Endodermal cell (in vitro differentiated cells): ENCODE measurements around the gene BUD31. TPM values are rescaled to one million over a fixed set of nuclear protein-coding genes. Genes with fewer than 3 reads are reported as not detected.

ENCODE experiments used
- DNase-seq: peaks from one replicate; pipeline ENCODE4 v3.0.0-alpha.2; 2017
- H3K27ac ChIP-seq: 2 replicates; pipeline ENCODE4 v1.5.1; 2013; ENCODE audit warnings: mild to moderate bottlenecking, low read depth, low read length, moderate library complexity
- H3K27me3 ChIP-seq: 2 replicates; pipeline ENCODE4 v1.6.1; 2013; ENCODE audit warnings: mild to moderate bottlenecking, low read length, moderate library complexity; ENCODE audit not compliant: insufficient read depth, control insufficient read depth, poor library complexity, severe bottlenecking
- H3K36me3 ChIP-seq: 2 replicates; pipeline ENCODE4 v1.7.0; 2013; ENCODE audit warnings: mild to moderate bottlenecking, low read length, moderate library complexity; ENCODE audit not compliant: control insufficient read depth, insufficient read depth
- H3K4me1 ChIP-seq: one replicate; pipeline ENCODE4 v1.7.0; 2013; ENCODE audit warnings: low read length; ENCODE audit not compliant: control insufficient read depth, insufficient read depth
- H3K4me3 ChIP-seq: 2 replicates; pipeline ENCODE4 v1.5.1; 2013; ENCODE audit warnings: mild to moderate bottlenecking, low read length, moderate library complexity
- H3K9ac ChIP-seq: 2 replicates; pipeline ENCODE4 v1.6.1; 2013; ENCODE audit warnings: mild to moderate bottlenecking, low read length, moderate library complexity; ENCODE audit not compliant: poor library complexity, severe bottlenecking; ENCODE audit errors: extremely low read depth
- H3K9me3 ChIP-seq: 2 replicates; pipeline ENCODE4 v1.6.1; 2013; ENCODE audit warnings: mild to moderate bottlenecking, low read length, moderate library complexity; ENCODE audit not compliant: control insufficient read depth
- H3K27ac Mint-ChIP-seq: 2 replicates; pipeline ENCODE4 v1.8.0; 2020; ENCODE audit warnings: mixed read lengths
- H3K27me3 Mint-ChIP-seq: 2 replicates; pipeline ENCODE4 v1.8.0; 2021; ENCODE audit warnings: mild to moderate bottlenecking, mixed read lengths; ENCODE audit not compliant: insufficient read depth
- H3K36me3 Mint-ChIP-seq: 2 replicates; pipeline ENCODE4 v1.8.0; 2020; ENCODE audit warnings: low read depth, mixed read lengths
- H3K4me1 Mint-ChIP-seq: 2 replicates; pipeline ENCODE4 v1.8.0; 2020; ENCODE audit warnings: mixed read lengths
- H3K4me3 Mint-ChIP-seq: 2 replicates; pipeline ENCODE4 v1.8.0; 2020; ENCODE audit warnings: mild to moderate bottlenecking, moderate library complexity, mixed read lengths
- H3K9me3 Mint-ChIP-seq: 2 replicates; pipeline ENCODE4 v1.8.0; 2020; ENCODE audit warnings: mild to moderate bottlenecking, mixed read lengths
- WGBS, 2 experiments: methylation state at CpG; one replicate each; pipeline versions ENCODE4 v1.1.5 to v1.1.7; 2013; ENCODE audit warnings: missing lambda C conversion rate in 2 of 2, mixed read lengths in 1 of 2; ENCODE audit not compliant: insufficient coverage in 1 of 2, insufficient read length in 1 of 2; 5-methylcytosine and 5-hydroxymethylcytosine counted together
- total RNA-seq, 2 donors: library from RNA; stranded (reverse); fragmentation: NEBNext Ultra II Directional in 1 of 2; extraction: Animal tissue kit (Norgen Biotek cat#: 25700) in 1 of 2; gene quantifications; 2 replicates in 1 of 2; 3 replicates in 1 of 2; pipeline ENCODE4 v1.2.1, GENCODE V29; 2021
- TF ChIP-seq, protein P1 (sequence below): fragments of 200-600 bp; sonication (generic); conservative IDR thresholded peaks from 2 replicates; pipeline ENCODE4 v1.5.0; 2021; ENCODE audit warnings: antibody characterized with exemption, mild to moderate bottlenecking

Gene BUD31
- total RNA-seq, 2 donors from 2014 or later, result 102 to 117 TPM

DNA sequence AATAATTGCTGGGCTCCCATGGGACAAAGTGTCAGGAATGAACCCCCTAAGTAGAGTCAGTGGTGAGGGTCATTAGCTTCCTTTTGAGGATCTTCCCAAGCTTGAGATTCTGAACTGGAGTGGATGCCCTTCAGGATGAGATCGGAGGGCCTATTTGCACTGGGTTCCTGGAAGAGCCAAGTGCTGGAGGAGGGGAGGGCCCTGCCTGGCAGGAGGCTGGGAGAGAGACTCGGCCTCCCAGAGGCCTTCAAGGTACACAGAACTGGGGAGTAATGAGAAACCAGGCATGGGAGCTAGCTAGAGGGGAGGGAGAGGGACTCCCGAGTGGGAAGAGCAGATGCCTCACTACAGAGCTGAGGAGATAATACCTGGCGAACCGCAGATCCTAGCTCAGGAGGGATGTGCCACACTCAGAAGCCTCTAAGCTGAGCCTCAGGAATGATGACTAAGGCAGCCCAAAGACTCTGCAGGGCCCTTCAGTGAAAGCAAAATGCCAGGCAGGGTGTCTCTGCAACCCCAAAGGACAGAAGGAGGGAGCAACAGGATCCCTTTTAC, 9.8 kb upstream of the BUD31 start:
- no peak overlapping the region for H3K27ac ChIP-seq
- no peaks in the 10 kb centered on the region for H3K4me1 ChIP-seq
- TF ChIP-seq, protein P1, sequence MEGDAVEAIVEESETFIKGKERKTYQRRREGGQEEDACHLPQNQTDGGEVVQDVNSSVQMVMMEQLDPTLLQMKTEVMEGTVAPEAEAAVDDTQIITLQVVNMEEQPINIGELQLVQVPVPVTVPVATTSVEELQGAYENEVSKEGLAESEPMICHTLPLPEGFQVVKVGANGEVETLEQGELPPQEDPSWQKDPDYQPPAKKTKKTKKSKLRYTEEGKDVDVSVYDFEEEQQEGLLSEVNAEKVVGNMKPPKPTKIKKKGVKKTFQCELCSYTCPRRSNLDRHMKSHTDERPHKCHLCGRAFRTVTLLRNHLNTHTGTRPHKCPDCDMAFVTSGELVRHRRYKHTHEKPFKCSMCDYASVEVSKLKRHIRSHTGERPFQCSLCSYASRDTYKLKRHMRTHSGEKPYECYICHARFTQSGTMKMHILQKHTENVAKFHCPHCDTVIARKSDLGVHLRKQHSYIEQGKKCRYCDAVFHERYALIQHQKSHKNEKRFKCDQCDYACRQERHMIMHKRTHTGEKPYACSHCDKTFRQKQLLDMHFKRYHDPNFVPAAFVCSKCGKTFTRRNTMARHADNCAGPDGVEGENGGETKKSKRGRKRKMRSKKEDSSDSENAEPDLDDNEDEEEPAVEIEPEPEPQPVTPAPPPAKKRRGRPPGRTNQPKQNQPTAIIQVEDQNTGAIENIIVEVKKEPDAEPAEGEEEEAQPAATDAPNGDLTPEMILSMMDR, result no peak
- H3K4me3 Mint-ChIP-seq, result no peak overlapping the region
- H3K27me3 ChIP-seq, result no peaks in the 10 kb centered on the region
- no peaks in the 10 kb centered on the region for H3K9me3 Mint-ChIP-seq
- H3K27ac Mint-ChIP-seq, result peak overlapping the region; percentile 17
- H3K9ac ChIP-seq, result no peak overlapping the region
- H3K9me3 ChIP-seq, result no peaks in the 10 kb centered on the region
- no peaks in the 10 kb centered on the region for H3K27me3 Mint-ChIP-seq
- DNase-seq, result no peak
- peaks cover 93% of the 10 kb centered on the region for H3K36me3 ChIP-seq
- H3K4me3 ChIP-seq, result no peak overlapping the region
- 91 to 95% methylated on average over 5 of the region's 5 CpGs for WGBS, 2 experiments
- peaks cover under 1% of the 10 kb centered on the region for H3K4me1 Mint-ChIP-seq
- peaks cover 71% of the 10 kb centered on the region for H3K36me3 Mint-ChIP-seq

DNA sequence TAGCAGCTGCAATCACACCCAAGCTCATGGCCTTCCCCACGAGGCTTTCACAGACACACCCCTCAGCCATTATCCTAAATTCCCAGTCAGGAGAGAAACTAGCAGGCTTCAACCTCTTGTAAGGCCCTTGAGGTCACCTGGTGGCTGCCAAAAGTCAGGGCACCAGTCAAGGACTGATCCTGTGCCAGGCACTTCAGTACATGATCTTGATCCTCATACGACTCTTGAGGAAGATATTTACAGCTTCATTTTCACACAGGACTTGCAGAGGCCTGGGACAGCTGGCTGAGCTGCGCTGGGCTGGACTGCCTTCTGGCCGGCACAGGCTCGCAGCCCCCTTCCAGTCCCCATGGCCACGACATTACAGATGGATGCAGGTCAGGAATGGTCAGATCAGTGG, 9.2 kb upstream of the BUD31 start:
- Histone ChIP-seq H3K27ac (no peak overlapping the region), H3K9me3 (no peaks in the 10 kb centered on the region), H3K36me3 (peaks cover 92% of the 10 kb centered on the region), H3K4me1 (no peaks in the 10 kb centered on the region), H3K4me3 (no peak overlapping the region), H3K27me3 (no peaks in the 10 kb centered on the region), H3K9ac (no peak overlapping the region)
- DNase-seq, result no peak
- Mint-ChIP-seq H3K36me3 (peaks cover 72% of the 10 kb centered on the region), H3K9me3 (no peaks in the 10 kb centered on the region), H3K4me1 (no peaks in the 10 kb centered on the region), H3K4me3 (no peak overlapping the region), H3K27me3 (no peaks in the 10 kb centered on the region), H3K27ac (no peak overlapping the region)
- WGBS, 2 experiments, result 92 to 100% methylated on average over 4 to 6 of the region's 6 CpGs
- TF ChIP-seq, protein P1, result no peak

DNA sequence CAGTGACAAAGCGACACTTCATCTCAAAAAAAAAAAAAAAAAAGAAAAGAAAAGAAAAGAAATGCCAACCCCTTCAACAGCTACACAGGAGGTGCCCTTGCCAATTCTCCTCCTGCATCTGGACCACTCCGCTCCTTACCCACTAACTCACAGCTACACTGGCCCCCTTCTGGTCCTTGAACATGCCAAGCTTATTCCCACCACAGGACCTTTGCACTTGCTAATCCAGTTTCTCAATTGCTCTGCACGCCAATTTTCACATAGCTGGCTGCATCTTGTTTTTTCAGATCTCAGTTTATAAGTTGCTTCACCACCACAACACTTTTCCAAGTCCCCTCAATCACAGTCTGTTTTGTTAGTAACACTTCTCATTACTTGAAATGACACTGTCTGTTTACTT, 5.9 kb upstream of the BUD31 start:
- no peaks in the 10 kb centered on the region for H3K9me3 ChIP-seq
- no peak for DNase-seq
- Mint-ChIP-seq H3K9me3 (no peaks in the 10 kb centered on the region), H3K36me3 (peaks cover 54% of the 10 kb centered on the region), H3K27ac (no peak overlapping the region), H3K27me3 (no peaks in the 10 kb centered on the region), H3K4me1 (peaks cover 14% of the 10 kb centered on the region), H3K4me3 (no peak overlapping the region)
- H3K4me1 ChIP-seq, result peaks cover 8% of the 10 kb centered on the region
- no peak overlapping the region for H3K9ac ChIP-seq
- TF ChIP-seq, protein P1, result no peak
- H3K4me3 ChIP-seq, result no peak overlapping the region
- 97 to 100% methylated on average over 2 of the region's 3 CpGs for WGBS, 2 experiments
- no peak overlapping the region for H3K27ac ChIP-seq
- H3K27me3 ChIP-seq, result no peaks in the 10 kb centered on the region
- peaks cover 65% of the 10 kb centered on the region for H3K36me3 ChIP-seq
